Measurements from ENCODE around the gene HMGCLL1. TPM values are rescaled to one million over a fixed set of nuclear protein-coding genes. Genes with fewer than 3 reads are reported as not detected.

HMGCLL1 gene
- 1.2 TPM for total RNA-seq (ENCODE audit: unreplicated experiment)
- long read RNA-seq, partial matches to known transcripts = 1 of 1 reads
- long read RNA-seq, other reads (novel, unspliced or antisense) = 0 of 1 reads

DNA sequence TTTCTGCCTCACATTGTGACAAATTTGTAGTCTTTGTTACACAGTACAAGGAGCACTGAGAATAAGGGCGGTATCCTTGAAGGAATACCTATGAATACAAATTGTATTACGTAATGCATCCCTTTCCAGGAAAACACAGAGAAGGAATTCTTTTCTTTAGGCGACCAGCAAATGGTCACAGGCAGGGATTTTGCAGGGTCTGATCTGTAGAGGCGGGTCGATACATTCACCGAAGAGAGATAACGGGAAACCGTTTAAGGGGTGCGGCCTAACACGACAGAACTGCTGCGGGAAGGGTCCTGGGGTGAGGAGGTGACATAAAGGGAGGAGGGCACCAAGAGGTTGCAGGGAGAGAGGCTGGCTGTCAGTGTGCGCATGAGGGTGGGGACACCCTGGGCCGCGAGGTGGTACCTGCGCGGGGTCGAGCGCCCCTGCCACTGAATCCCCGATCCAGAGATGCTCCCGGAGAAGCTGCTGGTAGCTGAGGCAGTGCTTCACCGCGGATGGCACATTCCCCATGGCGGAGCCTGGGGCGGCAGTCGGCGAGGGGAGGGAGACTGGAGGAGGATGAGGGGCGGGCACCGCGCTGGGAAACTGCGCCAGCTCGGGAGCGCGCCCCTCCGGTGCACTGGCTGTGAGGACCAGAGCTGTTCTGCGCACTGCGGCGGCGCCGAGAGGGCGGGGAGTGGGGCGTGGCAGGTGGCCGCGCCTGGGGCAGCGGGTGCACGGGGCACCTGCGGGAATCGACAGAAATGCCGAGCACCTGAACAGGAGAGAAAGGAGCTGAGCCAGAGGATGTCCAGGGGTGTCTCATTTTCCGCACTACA is at the start of gene HMGCLL1:
Gene HMGCLL1 (minus strand): TSS at position 656 of the 827 bp plus-strand sequence. CDS start 137 bp downstream, at position 519.
- H3K9me3 Mint-ChIP-seq (ENCODE audit: unreplicated experiment) = no peaks in the 10 kb centered on the region
- peak; percentile 63 for DNase-seq (ENCODE audit: low spot score)
- TF ChIP-seq, protein P1, sequence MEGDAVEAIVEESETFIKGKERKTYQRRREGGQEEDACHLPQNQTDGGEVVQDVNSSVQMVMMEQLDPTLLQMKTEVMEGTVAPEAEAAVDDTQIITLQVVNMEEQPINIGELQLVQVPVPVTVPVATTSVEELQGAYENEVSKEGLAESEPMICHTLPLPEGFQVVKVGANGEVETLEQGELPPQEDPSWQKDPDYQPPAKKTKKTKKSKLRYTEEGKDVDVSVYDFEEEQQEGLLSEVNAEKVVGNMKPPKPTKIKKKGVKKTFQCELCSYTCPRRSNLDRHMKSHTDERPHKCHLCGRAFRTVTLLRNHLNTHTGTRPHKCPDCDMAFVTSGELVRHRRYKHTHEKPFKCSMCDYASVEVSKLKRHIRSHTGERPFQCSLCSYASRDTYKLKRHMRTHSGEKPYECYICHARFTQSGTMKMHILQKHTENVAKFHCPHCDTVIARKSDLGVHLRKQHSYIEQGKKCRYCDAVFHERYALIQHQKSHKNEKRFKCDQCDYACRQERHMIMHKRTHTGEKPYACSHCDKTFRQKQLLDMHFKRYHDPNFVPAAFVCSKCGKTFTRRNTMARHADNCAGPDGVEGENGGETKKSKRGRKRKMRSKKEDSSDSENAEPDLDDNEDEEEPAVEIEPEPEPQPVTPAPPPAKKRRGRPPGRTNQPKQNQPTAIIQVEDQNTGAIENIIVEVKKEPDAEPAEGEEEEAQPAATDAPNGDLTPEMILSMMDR (IDR thresholded peaks at IDR 0.05; ENCODE audit: unreplicated experiment) = no peak
- no peaks in the 10 kb centered on the region for H3K36me3 Mint-ChIP-seq (ENCODE audit: low read depth, unreplicated experiment)
- H3K4me3 Mint-ChIP-seq (ENCODE audit: unreplicated experiment) = peak within 1 kb of the TSS; percentile 97
- peak within 1 kb of the TSS; percentile 31 for H3K27ac Mint-ChIP-seq (ENCODE audit: unreplicated experiment)
- H3K4me1 Mint-ChIP-seq (ENCODE audit: unreplicated experiment) = peaks cover 5% of the 10 kb centered on the region
- H3K27me3 Mint-ChIP-seq (ENCODE audit: unreplicated experiment) = peaks cover 4% of the 10 kb centered on the region

DNA sequence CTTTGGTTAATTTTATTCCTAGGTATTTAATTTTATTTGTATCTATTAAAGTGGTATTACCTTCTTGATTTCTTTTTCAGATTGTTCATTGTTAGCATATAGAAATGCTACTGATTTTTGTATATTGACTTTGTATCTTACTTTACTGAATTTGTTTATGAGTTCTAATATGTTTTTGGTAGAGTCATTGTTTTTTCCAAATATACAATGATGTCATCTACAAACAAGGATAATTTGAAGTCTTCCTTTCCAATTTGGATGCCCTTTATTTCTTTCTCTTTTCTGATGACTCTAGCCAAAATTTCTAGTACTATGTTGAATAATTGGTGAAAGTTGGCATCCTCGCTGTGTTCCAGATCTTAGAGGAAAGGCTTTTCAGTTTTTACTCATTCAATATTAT is 43.0 kb upstream of the HMGCLL1 start:
- Mint-ChIP-seq H3K36me3 (ENCODE audit: low read depth, unreplicated experiment) (no peaks in the 10 kb centered on the region), H3K4me3 (ENCODE audit: unreplicated experiment) (no peak overlapping the region), H3K27me3 (ENCODE audit: unreplicated experiment) (peaks cover 2% of the 10 kb centered on the region), H3K27ac (ENCODE audit: unreplicated experiment) (no peak overlapping the region), H3K4me1 (ENCODE audit: unreplicated experiment) (peaks cover 9% of the 10 kb centered on the region), H3K9me3 (ENCODE audit: unreplicated experiment) (no peaks in the 10 kb centered on the region)
- TF ChIP-seq, protein P1 (IDR thresholded peaks at IDR 0.05; ENCODE audit: unreplicated experiment) = no peak
- no peak for DNase-seq (ENCODE audit: low spot score)

DNA sequence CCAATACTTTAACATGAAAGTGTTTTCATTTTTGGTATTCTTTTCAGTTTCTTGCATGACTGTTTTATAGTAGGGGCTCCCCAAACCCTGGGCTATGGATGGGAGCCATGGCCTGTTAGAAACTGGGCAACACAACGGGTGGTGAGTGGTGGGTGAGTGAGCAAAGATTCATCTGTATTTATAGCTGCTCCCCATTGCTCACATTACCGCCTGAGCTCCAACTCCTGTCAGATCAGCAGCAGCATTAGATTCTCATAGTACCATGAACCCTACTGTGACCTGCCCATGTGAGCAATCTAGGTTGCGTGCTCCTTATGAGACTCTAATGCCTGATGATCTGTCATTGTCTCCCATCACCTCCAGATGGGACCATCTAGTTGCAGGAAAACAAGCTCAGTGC is 42.3 kb upstream of the HMGCLL1 start:
- Mint-ChIP-seq H3K4me3 (ENCODE audit: unreplicated experiment) (no peak overlapping the region), H3K36me3 (ENCODE audit: low read depth, unreplicated experiment) (no peaks in the 10 kb centered on the region), H3K27me3 (ENCODE audit: unreplicated experiment) (peaks cover 2% of the 10 kb centered on the region)

DNA sequence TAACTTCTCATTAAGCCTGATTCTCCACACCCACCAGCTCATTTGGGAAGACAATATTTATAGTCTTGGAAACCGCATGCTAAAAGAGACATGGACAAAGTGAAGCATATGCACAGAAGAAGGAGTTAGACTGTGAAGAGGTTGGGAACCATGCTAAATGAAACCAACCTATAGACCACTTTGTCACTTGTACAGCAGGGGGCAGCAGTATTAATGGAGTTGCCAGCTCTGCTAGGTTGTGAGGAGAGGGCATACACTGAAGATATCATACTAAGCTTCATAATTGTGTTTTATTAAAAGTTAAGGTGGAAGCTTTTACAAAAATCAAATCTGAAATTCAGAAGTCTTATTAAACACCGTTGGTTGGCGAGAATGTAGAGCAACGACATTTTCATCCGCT is 38.3 kb upstream of the HMGCLL1 start:
- H3K4me3 Mint-ChIP-seq (ENCODE audit: unreplicated experiment) = no peak overlapping the region
- DNase-seq (ENCODE audit: low spot score) = peak; percentile 14
- H3K4me1 Mint-ChIP-seq (ENCODE audit: unreplicated experiment) = peaks cover 9% of the 10 kb centered on the region
- no peaks in the 10 kb centered on the region for H3K36me3 Mint-ChIP-seq (ENCODE audit: low read depth, unreplicated experiment)
- H3K27ac Mint-ChIP-seq (ENCODE audit: unreplicated experiment) = no peak overlapping the region
- TF ChIP-seq, protein P1 (IDR thresholded peaks at IDR 0.05; ENCODE audit: unreplicated experiment) = peak; percentile 69
- H3K27me3 Mint-ChIP-seq (ENCODE audit: unreplicated experiment) = no peaks in the 10 kb centered on the region
- H3K9me3 Mint-ChIP-seq (ENCODE audit: unreplicated experiment) = no peaks in the 10 kb centered on the region

More for the DNA sequence above, 42.3 kb upstream of the HMGCLL1 start:
- no peak overlapping the region for H3K27ac Mint-ChIP-seq (ENCODE audit: unreplicated experiment)
- no peaks in the 10 kb centered on the region for H3K9me3 Mint-ChIP-seq (ENCODE audit: unreplicated experiment)
- no peak for DNase-seq (ENCODE audit: low spot score)
- TF ChIP-seq, protein P1 (IDR thresholded peaks at IDR 0.05; ENCODE audit: unreplicated experiment) = no peak
- H3K4me1 Mint-ChIP-seq (ENCODE audit: unreplicated experiment) = peaks cover 9% of the 10 kb centered on the region

DNA sequence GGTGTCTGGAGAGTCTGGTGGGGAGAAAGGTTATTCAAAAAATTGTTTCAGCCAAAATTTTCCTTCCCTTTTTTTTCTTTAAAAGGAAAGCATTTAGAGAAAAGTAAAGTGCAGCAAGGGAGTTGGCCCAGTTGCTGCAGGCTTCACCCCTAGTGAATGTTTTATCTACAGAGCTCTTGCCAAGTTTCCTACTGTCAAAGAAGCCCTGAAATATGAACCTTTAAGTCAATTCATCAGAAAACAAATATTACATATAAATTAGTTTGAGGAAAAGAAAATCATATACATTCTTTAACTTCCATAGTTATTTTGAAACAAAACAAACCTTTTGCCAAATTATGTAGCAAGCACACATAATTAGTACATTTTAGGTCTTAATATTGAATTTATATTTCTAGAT is 25.0 kb upstream of the HMGCLL1 start:
- no peak for DNase-seq (ENCODE audit: low spot score)
- no peak overlapping the region for H3K4me3 Mint-ChIP-seq (ENCODE audit: unreplicated experiment)
- H3K36me3 Mint-ChIP-seq (ENCODE audit: low read depth, unreplicated experiment) = no peaks in the 10 kb centered on the region
- H3K9me3 Mint-ChIP-seq (ENCODE audit: unreplicated experiment) = no peaks in the 10 kb centered on the region
- H3K4me1 Mint-ChIP-seq (ENCODE audit: unreplicated experiment) = peaks cover 2% of the 10 kb centered on the region
- TF ChIP-seq, protein P1 (IDR thresholded peaks at IDR 0.05; ENCODE audit: unreplicated experiment) = no peak
- no peaks in the 10 kb centered on the region for H3K27me3 Mint-ChIP-seq (ENCODE audit: unreplicated experiment)
- H3K27ac Mint-ChIP-seq (ENCODE audit: unreplicated experiment) = no peak overlapping the region
